OCI-LY7 (cell line): ENCODE data around the gene QPRT. TPM values are rescaled to one million over a fixed set of nuclear protein-coding genes. Genes with fewer than 3 reads are reported as not detected.

Source experiments
- BruUV-seq: library from RNA; stranded (reverse); fragments of 400-500 nt; replicated peaks from 2 replicates; lab custom pipeline; 2021; lab: Mats Ljungman, UMichigan
- CTCF ChIA-PET: fragments of 300-600 bp; sonication (Branson Sonifier 250); formaldehyde crosslinking; loops from one replicate; lab custom pipeline; 2022; ENCODE audit warnings: antibody characterized with exemption; ENCODE audit not compliant: unreplicated experiment; lab: Charles Lee
- POLR2A ChIA-PET: fragments of 300-600 bp; sonication (Branson Sonifier 250); formaldehyde crosslinking; loops from one replicate; lab custom pipeline; 2022; ENCODE audit warnings: antibody characterized with exemption; lab: Charles Lee
- DNase-seq: peaks from one replicate; pipeline ENCODE4 v3.0.0-alpha.2; 2015; ENCODE audit warnings: low spot score
- H2AFZ ChIP-seq: fragments of 200-600 bp; sonication (generic), shearing (Covaris generic); 2 replicates; pipeline ENCODE4 v1.6.1; 2014; ENCODE audit warnings: mild to moderate bottlenecking, antibody characterized with exemption, low read length, moderate library complexity
- H3K27ac ChIP-seq: fragments of 200-600 bp; sonication (generic); 2 replicates; pipeline ENCODE4 v1.5.1; 2014; ENCODE audit warnings: mixed run types, low read depth, mild to moderate bottlenecking, moderate library complexity, low read length, inconsistent platforms; ENCODE audit not compliant: poor library complexity, severe bottlenecking
- H3K36me3 ChIP-seq: fragments of 200-600 bp; sonication (generic); 2 replicates; pipeline ENCODE4 v1.6.1; 2014; ENCODE audit warnings: mild to moderate bottlenecking, antibody characterized with exemption, low read length, moderate library complexity, mixed read lengths; ENCODE audit not compliant: insufficient read depth
- H3K4me1 ChIP-seq: fragments of 200-600 bp; sonication (generic); 2 replicates; pipeline ENCODE4 v1.5.1; 2014; ENCODE audit warnings: mild to moderate bottlenecking, low read length; ENCODE audit not compliant: insufficient read depth, poor library complexity, severe bottlenecking
- H3K4me2 ChIP-seq: fragments of 200-600 bp; sonication (generic); 2 replicates; pipeline ENCODE4 v1.6.1; 2014; ENCODE audit warnings: mild to moderate bottlenecking, low read length
- H3K4me3 ChIP-seq: fragments of 200-600 bp; sonication (generic); 2 replicates; pipeline ENCODE4 v1.5.1; 2014; ENCODE audit warnings: mild to moderate bottlenecking, low read depth, low read length; ENCODE audit not compliant: poor library complexity, severe bottlenecking
- H3K79me2 ChIP-seq: fragments of 200-600 bp; sonication (generic); 2 replicates; pipeline ENCODE4 v1.6.1; 2016; ENCODE audit warnings: low read depth, mild to moderate bottlenecking, low read length, moderate library complexity, mixed read lengths; ENCODE audit not compliant: insufficient read depth
- H3K9me2 ChIP-seq: fragments of 200-600 bp; sonication (generic); 2 replicates; pipeline ENCODE4 v1.6.1; 2016; ENCODE audit warnings: mild to moderate bottlenecking, low read length, mixed read lengths; ENCODE audit not compliant: insufficient read depth
- H3K9me3 ChIP-seq: fragments of 200-600 bp; sonication (generic); 2 replicates; pipeline ENCODE4 v1.6.1; 2014; ENCODE audit warnings: mild to moderate bottlenecking, mixed run types, low read length, mixed read lengths
- H4K20me1 ChIP-seq: fragments of 200-600 bp; sonication (generic); 2 replicates; pipeline ENCODE4 v1.6.1; 2014; ENCODE audit warnings: mild to moderate bottlenecking, antibody characterized with exemption, low read length, moderate library complexity, mixed read lengths; ENCODE audit not compliant: insufficient read depth
- EZH2phosphoT487 ChIP-seq: fragments of 200-600 bp; sonication (generic); IDR thresholded peaks from 2 replicates; pipeline ENCODE4 v1.6.1; 2018; ENCODE audit warnings: low read depth, borderline replicate concordance, mild to moderate bottlenecking, mixed run types, antibody characterized with exemption, low read length, moderate library complexity, mixed read lengths
- intact Hi-C: fragments of 100-400 bp; cut with micrococcal nuclease; formaldehyde crosslinking; loops from one replicate; pipeline ENCODE4 v1.10.0; 2022; ENCODE audit not compliant: unreplicated experiment
- total RNA-seq, 2 experiments: library from RNA; depleted of rRNA in 1 of 2; stranded (reverse); fragments of >200 nt in 1 of 2; shearing (Covaris generic) in 1 of 2; gene quantifications; 2 replicates each; pipeline ENCODE4 v1.2.3, GENCODE V29; 2014 to 2022
- TF ChIP-seq, protein P1 (sequence below): fragments of 200-600 bp; sonication (generic); conservative IDR thresholded peaks from 2 replicates; pipeline ENCODE4 v1.5.1; 2014; ENCODE audit warnings: mild to moderate bottlenecking, antibody characterized with exemption, low read length, moderate library complexity, mixed read lengths

Gene QPRT
- total RNA-seq, 2 experiments from 2014 or later: 10.6 to 12.6 TPM

DNA sequence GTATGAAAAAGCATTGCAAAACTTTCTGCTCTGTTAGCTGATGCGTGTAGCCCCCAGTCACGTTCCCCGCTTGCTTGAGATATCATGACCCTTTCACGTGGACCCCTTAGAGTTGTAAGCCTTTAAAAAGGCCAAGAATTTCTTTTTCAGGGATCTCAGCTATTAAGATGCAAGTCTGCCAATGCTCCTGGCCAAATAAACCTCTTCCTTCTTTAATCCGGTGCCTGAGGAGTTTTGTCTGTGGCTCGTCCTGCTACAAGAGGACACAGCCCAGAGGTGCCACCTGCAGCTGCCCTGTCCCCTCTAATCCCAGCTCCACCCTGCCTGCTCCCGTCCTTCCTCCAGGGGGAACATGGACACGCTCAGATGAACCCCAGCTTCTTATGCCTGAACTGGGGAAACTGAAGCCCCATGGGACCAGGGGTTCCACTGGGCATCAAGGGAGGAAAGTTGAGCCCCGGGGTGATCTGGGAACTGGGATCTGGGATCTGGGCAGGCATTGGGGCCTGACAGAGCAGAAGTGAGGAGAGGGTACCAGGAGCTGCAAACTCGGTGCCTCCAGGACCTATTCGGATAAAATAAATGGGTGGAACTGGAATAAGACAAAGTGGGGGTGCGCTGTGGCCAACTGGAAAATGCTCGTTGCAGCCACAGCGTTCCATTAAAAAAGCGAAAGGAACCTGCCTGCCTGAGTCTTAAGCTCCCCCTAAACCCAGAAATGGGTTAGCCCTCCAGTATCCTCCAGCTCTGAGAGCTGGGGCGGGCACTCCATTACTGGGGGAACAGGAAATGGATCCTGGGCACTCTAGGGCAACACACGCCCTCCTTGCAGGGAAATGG lies 19.7 kb downstream of the QPRT start:
- BruUV-seq: no TSS peak
- TF ChIP-seq, protein P1, sequence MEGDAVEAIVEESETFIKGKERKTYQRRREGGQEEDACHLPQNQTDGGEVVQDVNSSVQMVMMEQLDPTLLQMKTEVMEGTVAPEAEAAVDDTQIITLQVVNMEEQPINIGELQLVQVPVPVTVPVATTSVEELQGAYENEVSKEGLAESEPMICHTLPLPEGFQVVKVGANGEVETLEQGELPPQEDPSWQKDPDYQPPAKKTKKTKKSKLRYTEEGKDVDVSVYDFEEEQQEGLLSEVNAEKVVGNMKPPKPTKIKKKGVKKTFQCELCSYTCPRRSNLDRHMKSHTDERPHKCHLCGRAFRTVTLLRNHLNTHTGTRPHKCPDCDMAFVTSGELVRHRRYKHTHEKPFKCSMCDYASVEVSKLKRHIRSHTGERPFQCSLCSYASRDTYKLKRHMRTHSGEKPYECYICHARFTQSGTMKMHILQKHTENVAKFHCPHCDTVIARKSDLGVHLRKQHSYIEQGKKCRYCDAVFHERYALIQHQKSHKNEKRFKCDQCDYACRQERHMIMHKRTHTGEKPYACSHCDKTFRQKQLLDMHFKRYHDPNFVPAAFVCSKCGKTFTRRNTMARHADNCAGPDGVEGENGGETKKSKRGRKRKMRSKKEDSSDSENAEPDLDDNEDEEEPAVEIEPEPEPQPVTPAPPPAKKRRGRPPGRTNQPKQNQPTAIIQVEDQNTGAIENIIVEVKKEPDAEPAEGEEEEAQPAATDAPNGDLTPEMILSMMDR: no peak
- TF ChIP-seq EZH2phosphoT487: no peak
- no peaks in the 10 kb centered on the region for H3K9me3 ChIP-seq
- H3K36me3 ChIP-seq: no peaks in the 10 kb centered on the region
- H3K4me2 ChIP-seq: no peak overlapping the region
- peaks cover 26% of the 10 kb centered on the region for H3K4me1 ChIP-seq
- H2AFZ ChIP-seq: no peak overlapping the region
- CTCF ChIA-PET: interaction anchor here (0.6 to 1.3 kb wide), 3 partner anchors 8 to 31 kb away, joined by 3 read pairs; no protein-coding TSS in a partner anchor
- H3K27ac ChIP-seq: no peak overlapping the region
- no peaks in the 10 kb centered on the region for H3K9me2 ChIP-seq
- intact Hi-C loops: no loop called here
- no peaks in the 10 kb centered on the region for H3K79me2 ChIP-seq
- no peak for DNase-seq
- no peaks in the 10 kb centered on the region for H4K20me1 ChIP-seq
- H3K4me3 ChIP-seq: no peak overlapping the region
- POLR2A ChIA-PET: interaction anchor here (0.5 to 1.2 kb wide), 4 partner anchors 22 to 99 kb away, joined by 3 to 4 read pairs (median 4); no protein-coding TSS in a partner anchor

DNA sequence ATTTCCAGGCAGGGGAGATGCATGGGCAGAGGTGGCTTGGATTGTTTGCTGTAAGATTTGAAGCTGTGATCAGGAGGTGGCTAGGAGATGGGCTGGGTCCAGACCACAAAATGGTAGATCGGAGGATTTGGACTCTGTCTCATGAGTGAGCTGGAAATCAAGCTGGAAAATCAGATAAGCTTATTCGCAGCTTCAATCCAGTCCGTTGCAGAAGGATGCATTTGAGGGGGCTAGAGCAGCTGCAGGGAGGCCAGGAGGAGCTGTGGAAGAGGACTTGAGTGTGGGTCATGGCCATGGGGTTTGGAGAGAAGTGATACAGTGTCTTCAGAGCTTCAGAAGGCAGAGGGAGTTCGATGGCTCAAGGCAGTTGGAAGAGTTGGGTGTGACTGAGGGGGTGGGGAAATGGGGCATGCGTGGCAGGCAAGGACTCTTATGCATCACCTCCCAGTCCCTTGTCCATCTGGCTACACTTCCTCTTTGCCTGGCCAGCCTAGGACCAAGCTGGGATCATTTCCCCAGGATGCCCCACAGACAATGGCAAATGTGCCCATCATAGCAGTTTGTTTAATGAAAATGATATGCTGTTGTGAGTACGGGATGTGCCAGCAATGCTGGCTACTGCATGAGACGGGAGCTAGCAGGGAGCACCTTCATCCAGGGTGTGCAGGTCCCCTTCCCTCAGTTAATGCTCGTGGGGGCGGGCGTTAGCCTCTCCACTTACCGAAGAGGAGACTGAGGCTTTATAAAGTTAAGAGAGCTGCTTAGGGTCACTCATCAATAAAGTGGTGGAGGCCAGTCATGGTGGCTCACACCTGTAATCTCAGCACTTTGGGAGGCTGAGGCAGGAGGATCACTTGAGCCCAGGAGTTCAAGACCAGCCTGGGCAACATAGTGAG lies 20.6 kb downstream of the QPRT start:
- H3K36me3 ChIP-seq: no peaks in the 10 kb centered on the region
- TF ChIP-seq, protein P1: no peak
- TF ChIP-seq EZH2phosphoT487: no peak
- no peak overlapping the region for H2AFZ ChIP-seq
- BruUV-seq: no TSS peak
- CTCF ChIA-PET: interaction anchor here (0.5 to 1.3 kb wide), 4 partner anchors 9 to 274 kb away, joined by 3 read pairs; partner anchors contain the start of gene TAOK2
- H3K4me1 ChIP-seq: peaks cover 26% of the 10 kb centered on the region
- no peak for DNase-seq
- H3K4me3 ChIP-seq: no peak overlapping the region
- H3K27ac ChIP-seq: no peak overlapping the region
- no peaks in the 10 kb centered on the region for H3K9me3 ChIP-seq
- intact Hi-C loops: loop anchor here (1.0 to 2.0 kb wide), 3 partner anchors 21 to 321 kb away; partner anchors contain the start of gene KIF22
- no peaks in the 10 kb centered on the region for H3K79me2 ChIP-seq
- no peak overlapping the region for H3K4me2 ChIP-seq
- no peaks in the 10 kb centered on the region for H3K9me2 ChIP-seq
- no peaks in the 10 kb centered on the region for H4K20me1 ChIP-seq
- POLR2A ChIA-PET: interaction anchor here (0.6 to 1.2 kb wide), 2 partner anchors 23 to 50 kb away, joined by 3 read pairs; no protein-coding TSS in a partner anchor
